Activated CD4-positive, alpha-beta T cell treated with anti-CD3 and anti-CD28 coated beads for 36 hours (primary cell): ENCODE measurements around the gene GRB14. TPM values are rescaled to one million over a fixed set of nuclear protein-coding genes. Genes with fewer than 3 reads are reported as not detected.
"Not testable (repeated sequence)": the region's sequence is repeated elsewhere in the genome, so short reads cannot be mapped to it uniquely, and the experiment has no call there.

Experiments
- ATAC-seq: fragments of 200-7000 bp; cut with Tn5 transposase; one replicate; pipeline ENCODE4 v1.10.0; 2021; ENCODE audit warnings: mild to moderate bottlenecking, moderate library complexity
- CTCF ChIA-PET: fragments of 350-600 bp; sonication (Branson Sonifier 250); formaldehyde crosslinking; loops from one replicate; lab custom pipeline; 2021; ENCODE audit warnings: antibody characterized with exemption; lab: Charles Lee
- POLR2A ChIA-PET: fragments of 350-600 bp; sonication (Branson Sonifier 250); formaldehyde crosslinking; loops from one replicate; lab custom pipeline; 2021; ENCODE audit warnings: antibody characterized with exemption, inconsistent platforms; lab: Charles Lee
- DNase-seq: peaks from one replicate; pipeline ENCODE4 v3.0.0-alpha.2; 2020
- H3K27ac Mint-ChIP-seq: one replicate; pipeline ENCODE4 v1.8.0; 2021; ENCODE audit warnings: mixed read lengths
- H3K27me3 Mint-ChIP-seq: one replicate; pipeline ENCODE4 v1.8.0; 2021; ENCODE audit warnings: mixed read lengths
- H3K36me3 Mint-ChIP-seq: one replicate; pipeline ENCODE4 v1.8.0; 2021; ENCODE audit warnings: low read depth, mixed read lengths
- H3K4me1 Mint-ChIP-seq: one replicate; pipeline ENCODE4 v1.8.0; 2021; ENCODE audit warnings: mixed read lengths
- H3K4me3 Mint-ChIP-seq: one replicate; pipeline ENCODE4 v1.8.0; 2021; ENCODE audit warnings: mild to moderate bottlenecking, moderate library complexity, mixed read lengths
- H3K9me3 Mint-ChIP-seq: one replicate; pipeline ENCODE4 v1.8.0; 2021; ENCODE audit warnings: low read depth, mixed read lengths
- intact Hi-C, 2 experiments: fragments of 100-400 bp; cut with DNase I in 1 of 2; cut with micrococcal nuclease in 1 of 2; formaldehyde crosslinking; loops; one replicate each; pipeline versions ENCODE4 v1.14.2 to v1.15.1; 2022 to 2024; cut with DNase I, micrococcal nuclease
- total RNA-seq, 2 experiments: library from RNA; stranded (reverse); gene quantifications; one replicate each; pipeline ENCODE4 v1.2.3, GENCODE V29; 2021

The GRB14 gene
- total RNA-seq, 2 experiments from 2014 or later = not detected

- Mint-ChIP-seq H3K27ac (no peak overlapping the region), H3K9me3 (no peaks in the 10 kb centered on the region), H3K4me1 (no peaks in the 10 kb centered on the region), H3K4me3 (no peak overlapping the region), H3K27me3 (peaks cover 2% of the 10 kb centered on the region), H3K36me3 (no peaks in the 10 kb centered on the region)
- POLR2A ChIA-PET = no interaction called here
- DNase-seq (no peak), ATAC-seq (no peak)
- intact Hi-C loops = no loop called here
- CTCF ChIA-PET = no interaction called here
Measured at GRCh38 chr2:164485541-164485940, 135.7 kb downstream of the GRB14 start.

GRCh38 chr2:164479460-164479859 lies 141.8 kb downstream of the GRB14 start:
- ChIA-PET POLR2A (no interaction called here), CTCF (interaction anchor here (1.3 kb wide), 1 partner anchor 37 kb away, joined by 3 read pairs; no protein-coding TSS in a partner anchor)
- ATAC-seq (no peak), DNase-seq (peak; percentile 20)
- H3K4me3 Mint-ChIP-seq = no peak overlapping the region
- H3K27ac Mint-ChIP-seq = no peak overlapping the region
- no peaks in the 10 kb centered on the region for H3K36me3 Mint-ChIP-seq
- no peaks in the 10 kb centered on the region for H3K4me1 Mint-ChIP-seq
- H3K27me3 Mint-ChIP-seq = peaks cover 2% of the 10 kb centered on the region
- intact Hi-C loops = no loop called here
- no peaks in the 10 kb centered on the region for H3K9me3 Mint-ChIP-seq

- H3K36me3 Mint-ChIP-seq = no peaks in the 10 kb centered on the region
- no peaks in the 10 kb centered on the region for H3K27me3 Mint-ChIP-seq
- intact Hi-C loops = no loop called here
- ChIA-PET CTCF (interaction anchor here (0.7 to 1.3 kb wide), 2 partner anchors 35 to 312 kb away, joined by 3 read pairs; no protein-coding TSS in a partner anchor), POLR2A (no interaction called here)
- ATAC-seq (no peak), DNase-seq (no peak)
- no peak overlapping the region for H3K4me3 Mint-ChIP-seq
- no peaks in the 10 kb centered on the region for H3K4me1 Mint-ChIP-seq
- H3K9me3 Mint-ChIP-seq = no peaks in the 10 kb centered on the region
- H3K27ac Mint-ChIP-seq = no peak overlapping the region
Measured at GRCh38 chr2:164478205-164478604, 143.1 kb downstream of the GRB14 start.

- no peak for ATAC-seq
- Mint-ChIP-seq H3K27ac (no peak overlapping the region), H3K4me3 (no peak overlapping the region), H3K4me1 (no peaks in the 10 kb centered on the region), H3K27me3 (no peaks in the 10 kb centered on the region), H3K36me3 (no peaks in the 10 kb centered on the region), H3K9me3 (no peaks in the 10 kb centered on the region)
- CTCF ChIA-PET = no interaction called here
- intact Hi-C loops = no loop called here
- DNase-seq = no peak
- POLR2A ChIA-PET = no interaction called here
Measured at GRCh38 chr2:164474873-164475272, 146.4 kb downstream of the GRB14 start.

- CTCF ChIA-PET = no interaction called here
Measured at GRCh38 chr2:164473021-164473420, 148.3 kb downstream of the GRB14 start.

GRCh38 chr2:164465047-164465446 lies 156.2 kb downstream of the GRB14 start:
- H3K9me3 Mint-ChIP-seq, H3K27me3 Mint-ChIP-seq, CTCF ChIA-PET, H3K27ac Mint-ChIP-seq, H3K36me3 Mint-ChIP-seq, H3K4me3 Mint-ChIP-seq, POLR2A ChIA-PET, H3K4me1 Mint-ChIP-seq, DNase-seq, intact Hi-C loops, ATAC-seq: not testable (repeated sequence)

More at GRCh38 chr2:164473021-164473420, 148.3 kb downstream of the GRB14 start:
- POLR2A ChIA-PET = no interaction called here
- H3K27ac Mint-ChIP-seq = no peak overlapping the region
- H3K9me3 Mint-ChIP-seq = no peaks in the 10 kb centered on the region
- no peaks in the 10 kb centered on the region for H3K4me1 Mint-ChIP-seq
- DNase-seq (no peak), ATAC-seq (no peak)
- H3K27me3 Mint-ChIP-seq = no peaks in the 10 kb centered on the region
- intact Hi-C loops = no loop called here
- no peak overlapping the region for H3K4me3 Mint-ChIP-seq
- no peaks in the 10 kb centered on the region for H3K36me3 Mint-ChIP-seq

DNA sequence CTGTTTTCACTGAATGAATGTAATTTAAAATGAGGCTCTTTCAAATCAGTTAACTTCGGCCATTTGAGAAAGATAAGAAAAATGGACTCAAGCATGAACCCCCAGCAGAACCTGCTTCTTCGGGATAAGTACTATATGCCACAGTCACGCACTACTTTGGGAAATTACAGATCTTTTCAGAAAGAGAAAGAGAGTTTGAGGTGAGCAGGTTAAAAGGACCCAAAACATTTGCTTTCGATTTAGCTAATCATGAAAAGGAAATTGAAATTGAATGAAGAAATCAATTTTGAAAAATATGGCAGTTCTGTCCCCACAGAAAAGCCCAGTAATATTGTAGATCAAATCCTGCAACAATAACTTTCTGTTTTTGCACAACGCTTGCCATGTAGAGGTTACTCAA lies 156.9 kb downstream of the GRB14 start:
- DNase-seq (no peak), ATAC-seq (no peak)
- ChIA-PET CTCF (no interaction called here), POLR2A (no interaction called here)
- no peaks in the 10 kb centered on the region for H3K36me3 Mint-ChIP-seq
- intact Hi-C loops = no loop called here
- H3K27me3 Mint-ChIP-seq = no peaks in the 10 kb centered on the region
- H3K27ac Mint-ChIP-seq = no peak overlapping the region
- no peak overlapping the region for H3K4me3 Mint-ChIP-seq
- no peaks in the 10 kb centered on the region for H3K9me3 Mint-ChIP-seq
- H3K4me1 Mint-ChIP-seq = no peaks in the 10 kb centered on the region

DNA sequence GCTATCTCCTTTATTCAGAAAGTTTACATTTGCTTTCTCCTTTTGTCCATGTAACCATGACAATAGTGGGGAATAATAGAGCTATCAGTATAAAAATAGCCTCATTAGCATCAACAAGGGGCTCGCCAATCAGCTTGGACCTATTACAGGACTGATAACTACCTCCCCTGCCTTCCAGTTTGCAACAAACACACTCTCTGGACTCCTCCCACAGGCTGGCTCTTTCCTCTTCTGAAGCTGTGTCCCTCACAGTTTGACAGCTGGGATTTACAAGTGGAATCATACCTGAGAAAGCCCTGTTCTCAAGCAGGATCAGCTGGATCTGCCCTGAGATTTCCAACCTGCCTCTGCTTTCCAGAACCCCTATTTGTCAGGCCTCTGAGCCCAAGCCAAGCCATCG lies 162.5 kb downstream of the GRB14 start:
- no peak overlapping the region for H3K27ac Mint-ChIP-seq
- intact Hi-C loops = no loop called here
- ChIA-PET CTCF (no interaction called here), POLR2A (no interaction called here)
- H3K27me3 Mint-ChIP-seq = no peaks in the 10 kb centered on the region
- H3K4me3 Mint-ChIP-seq = no peak overlapping the region
- H3K36me3 Mint-ChIP-seq = no peaks in the 10 kb centered on the region
- H3K4me1 Mint-ChIP-seq = no peaks in the 10 kb centered on the region
- no peaks in the 10 kb centered on the region for H3K9me3 Mint-ChIP-seq
- no peak for DNase-seq
- ATAC-seq = no peak

- Mint-ChIP-seq H3K36me3 (no peaks in the 10 kb centered on the region), H3K27me3 (peaks cover 3% of the 10 kb centered on the region), H3K27ac (no peak overlapping the region), H3K9me3 (no peaks in the 10 kb centered on the region), H3K4me3 (no peak overlapping the region), H3K4me1 (no peaks in the 10 kb centered on the region)
- POLR2A ChIA-PET = no interaction called here
- intact Hi-C loops = no loop called here
- CTCF ChIA-PET = no interaction called here
- DNase-seq (no peak), ATAC-seq (no peak)
Measured at GRCh38 chr2:164457271-164457670, 164.0 kb downstream of the GRB14 start.

GRCh38 chr2:164456619-164457018 lies 164.7 kb downstream of the GRB14 start:
- Mint-ChIP-seq H3K4me3 (no peak overlapping the region), H3K27me3 (peaks cover 3% of the 10 kb centered on the region), H3K36me3 (no peaks in the 10 kb centered on the region), H3K9me3 (no peaks in the 10 kb centered on the region), H3K27ac (no peak overlapping the region), H3K4me1 (no peaks in the 10 kb centered on the region)
- ChIA-PET POLR2A (no interaction called here), CTCF (no interaction called here)
- ATAC-seq = no peak
- intact Hi-C loops = no loop called here
- no peak for DNase-seq

DNA sequence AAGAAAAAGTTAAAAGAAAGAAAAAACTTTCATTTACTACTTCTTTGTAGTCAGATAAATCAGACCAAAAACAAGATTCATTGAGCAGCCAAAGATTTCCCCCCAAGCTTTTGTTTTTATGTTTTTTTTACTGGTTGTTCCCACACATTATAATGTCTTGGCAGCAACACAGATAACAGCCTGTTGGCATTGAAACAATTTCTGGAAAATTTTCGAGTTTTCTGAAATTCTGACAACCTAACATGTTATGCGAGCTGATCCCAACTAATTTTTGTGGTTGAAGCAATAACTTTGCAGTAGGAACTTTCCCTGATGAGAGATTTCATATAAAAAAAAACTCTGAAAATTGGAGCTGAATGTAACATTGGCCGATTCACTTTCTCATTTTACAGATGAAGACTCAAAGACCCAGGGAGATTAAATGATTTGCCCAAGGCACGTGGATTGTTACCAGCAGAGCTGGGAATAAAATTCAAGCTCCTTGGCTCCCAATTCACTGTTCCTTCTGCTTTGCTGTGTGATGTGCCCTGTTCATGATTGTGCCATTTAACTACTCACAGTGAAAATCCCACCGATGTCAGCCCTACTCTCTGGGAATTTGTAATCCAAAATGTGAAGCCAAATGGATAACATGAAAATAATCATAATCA lies 167.5 kb downstream of the GRB14 start:
- ATAC-seq (no peak), DNase-seq (no peak)
- Mint-ChIP-seq H3K4me1 (no peaks in the 10 kb centered on the region), H3K4me3 (no peak overlapping the region), H3K9me3 (peaks cover 2% of the 10 kb centered on the region), H3K27me3 (peaks cover 3% of the 10 kb centered on the region), H3K27ac (no peak overlapping the region), H3K36me3 (no peaks in the 10 kb centered on the region)
- ChIA-PET POLR2A (no interaction called here), CTCF (no interaction called here)
- intact Hi-C loops = no loop called here

DNA sequence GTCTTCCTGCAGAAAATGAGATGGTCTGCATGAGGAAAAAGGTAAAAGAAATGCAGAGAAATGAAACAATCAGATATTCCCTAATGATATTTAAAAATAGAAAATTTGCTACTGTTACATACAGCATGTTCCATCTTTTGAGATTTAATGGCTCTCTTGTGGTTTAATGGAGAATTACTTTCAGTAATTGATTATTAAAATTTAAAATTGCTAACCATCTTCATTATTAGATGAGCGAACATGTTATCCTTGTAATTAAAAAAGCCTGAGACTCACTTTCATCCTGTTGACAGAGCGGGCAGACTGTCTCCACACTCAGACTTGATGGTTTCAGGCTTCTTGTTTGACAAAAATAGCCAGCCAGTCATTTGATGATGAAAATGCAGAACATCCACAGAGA lies 171.0 kb downstream of the GRB14 start:
- Mint-ChIP-seq H3K36me3 (no peaks in the 10 kb centered on the region), H3K27me3 (peaks cover 3% of the 10 kb centered on the region), H3K4me1 (no peaks in the 10 kb centered on the region), H3K4me3 (no peak overlapping the region), H3K9me3 (peaks cover 2% of the 10 kb centered on the region), H3K27ac (no peak overlapping the region)
- CTCF ChIA-PET = no interaction called here
- POLR2A ChIA-PET = no interaction called here
- intact Hi-C loops = no loop called here
- DNase-seq (no peak), ATAC-seq (no peak)
